ENCODE measurements around the gene POLR3H. TPM values are rescaled to one million over a fixed set of nuclear protein-coding genes. Genes with fewer than 3 reads are reported as not detected.
"Not testable (repeated sequence)": the region's sequence is repeated elsewhere in the genome, so short reads cannot be mapped to it uniquely, and the experiment has no call there.

Gene POLR3H
- total and polyA plus RNA-seq, 8 donors, result 26.6 to 55.4 (median 31.2) TPM

DNA sequence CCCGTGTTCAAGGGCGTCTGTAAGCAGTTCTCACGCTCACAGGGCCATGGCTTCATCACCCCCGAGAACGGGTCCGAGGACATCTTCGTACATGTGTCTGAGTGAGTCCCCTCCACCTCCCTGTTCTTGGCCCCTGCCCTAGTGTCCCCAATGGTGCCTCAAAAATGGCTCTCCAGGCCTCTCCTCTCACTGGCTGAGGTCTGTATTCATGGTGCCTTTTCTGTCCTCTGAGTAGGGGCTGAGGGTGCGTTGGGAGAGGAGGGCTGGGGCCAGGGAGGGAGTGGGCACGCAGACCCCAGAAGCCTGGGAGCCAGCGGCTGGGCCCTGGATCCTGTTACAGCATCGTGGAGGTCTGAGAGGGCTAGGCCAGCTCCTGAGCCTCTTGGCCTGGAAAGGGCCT lies 29.4 kb upstream of the POLR3H start:
- Histone ChIP-seq H3K4me1 (no peaks in the 10 kb centered on the region), H3K9me3 (no peaks in the 10 kb centered on the region), H3K36me3 (peaks cover 0 to 39% of the 10 kb centered on the region in 2 donors), H3K27me3 (no peaks in the 10 kb centered on the region), H3K4me3 (no peak overlapping the region), H3K27ac (no peak overlapping the region)
- TF ChIP-seq, protein P1, sequence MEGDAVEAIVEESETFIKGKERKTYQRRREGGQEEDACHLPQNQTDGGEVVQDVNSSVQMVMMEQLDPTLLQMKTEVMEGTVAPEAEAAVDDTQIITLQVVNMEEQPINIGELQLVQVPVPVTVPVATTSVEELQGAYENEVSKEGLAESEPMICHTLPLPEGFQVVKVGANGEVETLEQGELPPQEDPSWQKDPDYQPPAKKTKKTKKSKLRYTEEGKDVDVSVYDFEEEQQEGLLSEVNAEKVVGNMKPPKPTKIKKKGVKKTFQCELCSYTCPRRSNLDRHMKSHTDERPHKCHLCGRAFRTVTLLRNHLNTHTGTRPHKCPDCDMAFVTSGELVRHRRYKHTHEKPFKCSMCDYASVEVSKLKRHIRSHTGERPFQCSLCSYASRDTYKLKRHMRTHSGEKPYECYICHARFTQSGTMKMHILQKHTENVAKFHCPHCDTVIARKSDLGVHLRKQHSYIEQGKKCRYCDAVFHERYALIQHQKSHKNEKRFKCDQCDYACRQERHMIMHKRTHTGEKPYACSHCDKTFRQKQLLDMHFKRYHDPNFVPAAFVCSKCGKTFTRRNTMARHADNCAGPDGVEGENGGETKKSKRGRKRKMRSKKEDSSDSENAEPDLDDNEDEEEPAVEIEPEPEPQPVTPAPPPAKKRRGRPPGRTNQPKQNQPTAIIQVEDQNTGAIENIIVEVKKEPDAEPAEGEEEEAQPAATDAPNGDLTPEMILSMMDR (IDR thresholded peaks at IDR 0.05), result no peak
- ATAC-seq (no peak), DNase-seq (no peak)
- intact Hi-C loops (cut with DNase I), result no loop called here

DNA sequence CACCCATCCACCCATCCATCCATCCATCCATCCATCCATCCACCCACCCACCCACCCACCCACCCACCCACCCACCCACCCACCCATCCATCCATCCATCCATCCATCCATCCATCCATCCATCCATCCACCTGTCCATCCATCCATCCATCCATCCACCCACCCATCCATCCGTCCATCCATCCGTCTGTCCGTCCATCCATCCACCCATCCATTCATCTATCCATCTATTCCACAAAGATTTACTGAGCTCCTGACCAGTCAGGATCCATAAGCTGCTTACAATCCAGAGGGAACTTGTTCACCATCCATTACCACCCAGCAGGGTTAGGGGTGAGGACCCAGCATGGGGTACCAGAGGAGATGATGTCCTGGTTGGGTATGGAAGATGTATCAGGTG lies 28.0 kb upstream of the POLR3H start:
- H3K4me3 ChIP-seq; H3K4me1 ChIP-seq; intact Hi-C loops (cut with DNase I); H3K9me3 ChIP-seq; ATAC-seq; H3K27me3 ChIP-seq; DNase-seq; H3K27ac ChIP-seq: not testable (repeated sequence)
- peaks cover 0 to 26% of the 10 kb centered on the region in 2 donors for H3K36me3 ChIP-seq

DNA sequence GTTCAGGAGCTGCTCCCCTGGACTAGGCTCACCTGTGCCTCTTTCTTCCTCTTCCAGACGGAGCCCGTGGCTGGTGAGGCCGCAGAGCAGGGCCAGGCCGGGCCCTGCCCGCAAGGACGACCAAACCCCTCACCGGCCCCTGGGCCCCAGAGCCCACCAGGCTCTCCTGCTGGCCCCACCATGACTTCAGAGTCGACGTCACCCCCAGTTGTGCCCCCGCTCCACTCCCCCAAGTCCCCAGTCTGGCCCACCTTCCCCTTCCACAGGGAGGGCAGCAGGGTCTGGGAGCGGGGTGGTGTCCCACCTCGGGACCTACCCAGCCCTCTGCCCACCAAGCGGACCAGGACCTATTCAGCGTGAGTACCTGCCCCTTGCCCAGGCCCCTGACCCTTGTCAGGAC lies 27.5 kb upstream of the POLR3H start:
- DNase-seq, result no peak
- TF ChIP-seq, protein P1 (IDR thresholded peaks at IDR 0.05), result no peak
- ATAC-seq, result no peak
- Histone ChIP-seq H3K27me3 (no peaks in the 10 kb centered on the region), H3K27ac (no peak overlapping the region), H3K9me3 (no peaks in the 10 kb centered on the region), H3K4me3 (no peak overlapping the region), H3K4me1 (no peaks in the 10 kb centered on the region), H3K36me3 (peaks cover 0 to 21% of the 10 kb centered on the region in 2 donors)
- intact Hi-C loops (cut with DNase I), result no loop called here

DNA sequence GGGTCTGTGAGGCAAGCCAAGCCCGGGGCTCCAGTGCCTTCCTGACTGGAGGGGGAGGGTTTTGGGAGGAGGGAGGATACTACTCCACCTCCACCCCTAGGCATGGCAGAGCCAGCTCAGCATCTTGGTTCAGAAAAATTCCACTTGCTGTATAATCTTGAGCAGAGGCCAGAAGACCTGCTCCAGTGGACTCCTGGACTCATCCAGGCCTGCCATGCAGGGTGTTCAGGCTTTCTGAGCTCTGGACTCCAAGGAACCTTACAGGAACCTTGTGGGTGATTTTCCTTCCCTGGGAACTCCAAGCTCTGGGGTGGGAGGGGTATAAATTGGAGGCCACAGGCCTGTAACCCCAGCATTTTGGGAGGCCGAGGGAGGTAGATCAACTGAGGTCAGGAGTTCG lies 26.0 kb upstream of the POLR3H start:
- Histone ChIP-seq H3K36me3 (peaks cover 0 to 6% of the 10 kb centered on the region in 2 donors), H3K4me1 (no peaks in the 10 kb centered on the region), H3K27me3 (no peaks in the 10 kb centered on the region), H3K9me3 (no peaks in the 10 kb centered on the region), H3K27ac (no peak overlapping the region), H3K4me3 (no peak overlapping the region)
- TF ChIP-seq, protein P1 (IDR thresholded peaks at IDR 0.05), result no peak
- intact Hi-C loops (cut with DNase I), result no loop called here
- ATAC-seq (no peak), DNase-seq (no peak)

DNA sequence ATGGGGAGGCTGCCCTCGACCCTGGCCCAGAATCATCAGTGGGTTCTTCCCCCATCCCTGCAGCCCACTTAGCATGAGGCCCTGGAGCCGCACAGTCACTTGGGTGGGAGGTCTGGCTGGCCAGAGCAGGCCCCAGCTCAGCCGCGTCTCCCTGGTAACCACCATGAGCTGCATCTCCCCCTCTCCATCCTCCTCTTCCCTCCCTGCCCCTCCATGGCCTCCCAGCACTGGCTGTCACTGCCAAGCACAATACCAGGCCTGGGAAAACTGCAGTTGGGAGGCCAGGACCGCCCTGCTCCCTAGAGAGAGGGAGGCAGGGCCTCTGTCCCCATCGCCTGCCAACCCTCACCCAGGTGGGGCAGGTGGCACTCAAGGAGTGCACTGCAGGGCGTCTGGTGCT lies 24.5 kb upstream of the POLR3H start:
- H3K4me3 ChIP-seq, result no peak overlapping the region
- no peaks in the 10 kb centered on the region for H3K9me3 ChIP-seq
- no peaks in the 10 kb centered on the region for H3K36me3 ChIP-seq
- DNase-seq (no peak), ATAC-seq (no peak)
- TF ChIP-seq, protein P1 (IDR thresholded peaks at IDR 0.05), result no peak
- no peaks in the 10 kb centered on the region for H3K27me3 ChIP-seq
- H3K4me1 ChIP-seq, result no peaks in the 10 kb centered on the region
- intact Hi-C loops (cut with DNase I), result no loop called here
- H3K27ac ChIP-seq, result no peak overlapping the region

DNA sequence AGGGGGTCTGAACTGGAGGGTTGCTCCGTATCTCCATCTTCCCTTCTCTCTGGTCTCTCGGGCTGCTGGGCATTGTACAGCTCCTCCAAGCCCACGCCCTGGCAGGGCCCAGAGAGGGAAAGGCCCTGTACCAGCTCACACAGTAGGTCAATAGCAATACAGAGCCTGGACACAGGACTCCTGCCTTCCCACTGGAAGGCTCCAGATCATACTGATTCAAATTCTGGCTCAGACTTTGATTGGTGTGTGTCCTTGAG lies 23.2 kb upstream of the POLR3H start:
- TF ChIP-seq, protein P1 (IDR thresholded peaks at IDR 0.05), result no peak
- ATAC-seq, result no peak
- H3K27ac ChIP-seq, result no peak overlapping the region

More for the DNA sequence above, 23.2 kb upstream of the POLR3H start:
- DNase-seq, result no peak
- Histone ChIP-seq H3K36me3 (no peaks in the 10 kb centered on the region), H3K27me3 (peaks cover 0 to 3% of the 10 kb centered on the region in 2 donors), H3K9me3 (no peaks in the 10 kb centered on the region), H3K4me3 (no peak overlapping the region), H3K4me1 (peaks cover 0 to 2% of the 10 kb centered on the region in 2 donors)
- intact Hi-C loops (cut with DNase I), result no loop called here
